ENCODE measurements around the gene VWCE.
"Not testable (repeated sequence)": the region's sequence is repeated elsewhere in the genome, so short reads cannot be mapped to it uniquely, and the experiment has no call there.

The VWCE gene

DNA sequence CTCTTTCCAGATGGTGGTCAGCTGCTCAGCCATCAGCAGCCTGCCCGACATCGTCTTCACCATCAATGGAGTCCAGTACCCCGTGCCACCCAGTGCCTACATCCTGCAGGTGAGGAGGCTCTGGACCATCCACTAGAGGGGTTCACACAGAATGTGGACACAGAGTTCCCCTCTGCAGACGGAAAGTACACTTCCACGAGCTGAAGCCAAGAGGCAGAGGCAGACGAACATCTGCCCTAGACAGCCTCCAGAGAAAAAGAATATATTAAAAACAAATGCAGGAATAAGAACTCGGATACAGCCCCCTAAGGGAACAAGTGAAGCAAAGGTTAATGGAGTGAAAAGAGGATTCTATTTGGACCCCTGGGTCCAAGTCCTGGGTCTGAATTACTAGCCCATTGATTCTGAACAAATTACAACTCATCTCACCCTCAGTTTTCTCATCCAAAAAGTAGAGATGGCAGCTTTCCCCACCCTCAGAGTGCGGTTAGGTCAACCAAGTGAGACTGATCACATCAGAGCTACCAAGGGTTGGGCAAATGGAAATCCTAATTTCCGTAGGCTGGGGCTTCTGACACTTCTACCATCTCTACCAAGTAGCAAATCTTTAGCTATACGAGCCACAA lies 83.7 kb downstream of the VWCE start:
- DNase-seq, result not testable (repeated sequence)

DNA sequence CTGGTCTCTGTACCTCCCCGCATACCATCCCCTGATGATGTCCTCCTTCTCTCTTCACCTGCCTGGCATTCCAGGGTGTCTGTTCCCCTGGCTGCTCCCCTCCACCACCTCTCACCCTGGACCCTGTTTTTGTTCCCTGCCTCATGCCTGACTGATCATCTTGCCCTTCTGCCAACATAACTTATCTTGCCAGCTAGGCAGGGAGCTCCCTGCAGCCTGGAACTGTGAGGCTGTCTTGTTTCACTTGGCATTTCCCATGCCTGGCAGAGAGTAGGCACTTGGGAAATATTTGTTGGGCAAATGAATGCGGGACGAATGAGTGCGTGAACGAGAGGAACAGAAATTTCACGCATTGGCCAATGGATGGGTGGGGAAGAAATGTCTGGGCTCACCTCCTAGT lies 84.5 kb downstream of the VWCE start:
- not testable (repeated sequence) for DNase-seq
